ENCODE results near the gene FTO. TPM values are rescaled to one million over a fixed set of nuclear protein-coding genes. Genes with fewer than 3 reads are reported as not detected.
"Not testable (repeated sequence)": the region's sequence is repeated elsewhere in the genome, so short reads cannot be mapped to it uniquely, and the experiment has no call there.

Gene FTO
- 39.5 TPM for polyA plus RNA-seq (2012; ENCODE audit: insufficient read depth, insufficient read length)

GRCh38 chr16:53703590-53704444 lies at the start of gene FTO, which contains the start of gene RPGRIP1L:
TSS of gene FTO (plus strand) at chr16:53704156.
TSS of gene RPGRIP1L (minus strand) at chr16:53703859. CDS start at chr16:53700723, 3,136 bp downstream.
- peak within 1 kb of the TSS; percentile 96 for H3K4me3 ChIP-seq (ENCODE audit: low read length)
- peak; percentile 98 for DNase-seq (ENCODE audit: low read depth, low spot score)

- H3K4me3 ChIP-seq (ENCODE audit: low read length): no peak overlapping the region
- no peak for DNase-seq (ENCODE audit: low read depth, low spot score)
Observed at GRCh38 chr16:53654946-53655345, 49.0 kb upstream of the FTO start.

GRCh38 chr16:53662072-53662471 lies 41.9 kb upstream of the FTO start:
- no peak for DNase-seq (ENCODE audit: low read depth, low spot score)
- H3K4me3 ChIP-seq (ENCODE audit: low read length): no peak overlapping the region

- DNase-seq (ENCODE audit: low read depth, low spot score): no peak
- H3K4me3 ChIP-seq (ENCODE audit: low read length): no peak overlapping the region
Observed at GRCh38 chr16:53664724-53665345, 39.1 kb upstream of the FTO start.

- no peak overlapping the region for H3K4me3 ChIP-seq (ENCODE audit: low read length)
- DNase-seq (ENCODE audit: low read depth, low spot score): no peak
Observed at GRCh38 chr16:53666786-53667415, 37.1 kb upstream of the FTO start.

- no peak overlapping the region for H3K4me3 ChIP-seq (ENCODE audit: low read length)
- no peak for DNase-seq (ENCODE audit: low read depth, low spot score)
Observed at GRCh38 chr16:53668869-53669268, 35.1 kb upstream of the FTO start.

GRCh38 chr16:53672461-53672860 lies 31.5 kb upstream of the FTO start:
- no peak overlapping the region for H3K4me3 ChIP-seq (ENCODE audit: low read length)
- no peak for DNase-seq (ENCODE audit: low read depth, low spot score)

GRCh38 chr16:53673189-53673588 lies 30.8 kb upstream of the FTO start:
- no peak for DNase-seq (ENCODE audit: low read depth, low spot score)
- H3K4me3 ChIP-seq (ENCODE audit: low read length): no peak overlapping the region

GRCh38 chr16:53678155-53678554 lies 25.8 kb upstream of the FTO start:
- DNase-seq (ENCODE audit: low read depth, low spot score): no peak
- H3K4me3 ChIP-seq (ENCODE audit: low read length): no peak overlapping the region

GRCh38 chr16:53678756-53679343 lies 25.1 kb upstream of the FTO start:
- no peak for DNase-seq (ENCODE audit: low read depth, low spot score)
- H3K4me3 ChIP-seq (ENCODE audit: low read length): no peak overlapping the region

GRCh38 chr16:53680756-53681155 lies 23.2 kb upstream of the FTO start:
- DNase-seq (ENCODE audit: low read depth, low spot score): no peak
- no peak overlapping the region for H3K4me3 ChIP-seq (ENCODE audit: low read length)

GRCh38 chr16:53681354-53681753 lies 22.6 kb upstream of the FTO start:
- H3K4me3 ChIP-seq (ENCODE audit: low read length): no peak overlapping the region
- no peak for DNase-seq (ENCODE audit: low read depth, low spot score)

- not testable (repeated sequence) for H3K4me3 ChIP-seq (ENCODE audit: low read length); DNase-seq (ENCODE audit: low read depth, low spot score)
Observed at GRCh38 chr16:53685334-53685733, 18.6 kb upstream of the FTO start.

GRCh38 chr16:53686710-53687109 lies 17.2 kb upstream of the FTO start:
- no peak for DNase-seq (ENCODE audit: low read depth, low spot score)

GRCh38 chr16:53689636-53690035 lies 14.3 kb upstream of the FTO start:
- no peak overlapping the region for H3K4me3 ChIP-seq (ENCODE audit: low read length)
- no peak for DNase-seq (ENCODE audit: low read depth, low spot score)

More at GRCh38 chr16:53686710-53687109, 17.2 kb upstream of the FTO start:
- no peak overlapping the region for H3K4me3 ChIP-seq (ENCODE audit: low read length)

GRCh38 chr16:53690771-53691170 lies 13.2 kb upstream of the FTO start:
- DNase-seq (ENCODE audit: low read depth, low spot score): peak; percentile 14
- no peak overlapping the region for H3K4me3 ChIP-seq (ENCODE audit: low read length)

GRCh38 chr16:53692146-53692545 lies 11.8 kb upstream of the FTO start:
- DNase-seq (ENCODE audit: low read depth, low spot score): no peak
- H3K4me3 ChIP-seq (ENCODE audit: low read length): no peak overlapping the region

- H3K4me3 ChIP-seq (ENCODE audit: low read length): no peak overlapping the region
- DNase-seq (ENCODE audit: low read depth, low spot score): no peak
Observed at GRCh38 chr16:53693320-53693719, 10.6 kb upstream of the FTO start.

GRCh38 chr16:53695070-53695469 lies 8.9 kb upstream of the FTO start:
- H3K4me3 ChIP-seq (ENCODE audit: low read length): no peak overlapping the region
- DNase-seq (ENCODE audit: low read depth, low spot score): no peak

- DNase-seq (ENCODE audit: low read depth, low spot score); H3K4me3 ChIP-seq (ENCODE audit: low read length): not testable (repeated sequence)
Observed at GRCh38 chr16:53698271-53698670, 5.7 kb upstream of the FTO start.
